Hepatocyte (in vitro differentiated cells): ENCODE measurements around the gene ABHD8.

Experiments used
- EZH2 ChIP-seq: fragments of 200-600 bp; sonication (generic); IDR thresholded peaks from 2 replicates; pipeline ENCODE4 v1.6.1; 2016; ENCODE audit warnings: antibody characterized with exemption, mild to moderate bottlenecking, borderline replicate concordance
- TF ChIP-seq, protein P1 (sequence below): fragments of 200-600 bp; sonication (generic); IDR thresholded peaks from 2 replicates; pipeline ENCODE4 v1.5.1; 2016; ENCODE audit warnings: antibody characterized with exemption, mild to moderate bottlenecking; ENCODE audit not compliant: poor library complexity

DNA sequence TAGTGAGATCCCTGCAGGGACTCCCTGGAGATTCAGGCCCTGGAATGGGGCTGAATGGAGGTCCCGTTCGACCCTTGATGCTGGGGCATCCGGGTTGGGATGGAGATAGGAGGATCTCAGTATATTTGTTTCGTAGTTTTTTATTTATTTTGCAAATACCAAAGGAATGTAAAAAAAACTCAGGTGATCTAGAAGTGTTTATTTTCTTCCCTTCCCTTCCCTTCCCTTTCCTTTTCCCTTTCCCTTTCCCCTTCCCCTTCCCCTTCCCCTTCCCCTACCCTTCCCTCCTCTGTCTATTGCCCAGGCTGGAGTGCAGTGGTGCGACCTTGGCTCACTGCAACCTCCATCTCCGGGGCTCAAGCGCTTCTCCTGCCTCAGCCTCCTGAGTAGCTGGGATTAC, 38.6 kb upstream of the ABHD8 start:
- TF ChIP-seq, protein P1, sequence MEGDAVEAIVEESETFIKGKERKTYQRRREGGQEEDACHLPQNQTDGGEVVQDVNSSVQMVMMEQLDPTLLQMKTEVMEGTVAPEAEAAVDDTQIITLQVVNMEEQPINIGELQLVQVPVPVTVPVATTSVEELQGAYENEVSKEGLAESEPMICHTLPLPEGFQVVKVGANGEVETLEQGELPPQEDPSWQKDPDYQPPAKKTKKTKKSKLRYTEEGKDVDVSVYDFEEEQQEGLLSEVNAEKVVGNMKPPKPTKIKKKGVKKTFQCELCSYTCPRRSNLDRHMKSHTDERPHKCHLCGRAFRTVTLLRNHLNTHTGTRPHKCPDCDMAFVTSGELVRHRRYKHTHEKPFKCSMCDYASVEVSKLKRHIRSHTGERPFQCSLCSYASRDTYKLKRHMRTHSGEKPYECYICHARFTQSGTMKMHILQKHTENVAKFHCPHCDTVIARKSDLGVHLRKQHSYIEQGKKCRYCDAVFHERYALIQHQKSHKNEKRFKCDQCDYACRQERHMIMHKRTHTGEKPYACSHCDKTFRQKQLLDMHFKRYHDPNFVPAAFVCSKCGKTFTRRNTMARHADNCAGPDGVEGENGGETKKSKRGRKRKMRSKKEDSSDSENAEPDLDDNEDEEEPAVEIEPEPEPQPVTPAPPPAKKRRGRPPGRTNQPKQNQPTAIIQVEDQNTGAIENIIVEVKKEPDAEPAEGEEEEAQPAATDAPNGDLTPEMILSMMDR = no peak
- no peak for TF ChIP-seq EZH2
